BE2C (cell line): ENCODE results near the gene ATP8A2.
"Not testable (repeated sequence)": the region's sequence is repeated elsewhere in the genome, so short reads cannot be mapped to it uniquely, and the experiment has no call there.

Source experiments
- DNase-seq: peaks from one replicate; pipeline ENCODE4 v3.0.0-alpha.2; 2020
- H3K27me3 ChIP-seq: fragments of 250-450 bp; sonication (Bioruptor Pico); 2 replicates; pipeline ENCODE4 v1.5.1; 2020; ENCODE audit warnings: mild to moderate bottlenecking
- H3K36me3 ChIP-seq: fragments of 250-450 bp; sonication (Bioruptor Pico); 2 replicates; pipeline ENCODE4 v1.5.1; 2020; ENCODE audit warnings: mild to moderate bottlenecking
- H3K4me1 ChIP-seq: fragments of 250-450 bp; sonication (Bioruptor Pico); 2 replicates; pipeline ENCODE4 v1.5.1; 2020
- H3K4me3 ChIP-seq: 2 replicates; pipeline ENCODE4 v1.5.1; 2011; ENCODE audit warnings: low read depth, low read length
- H3K9me3 ChIP-seq: fragments of 250-450 bp; sonication (Bioruptor Pico); 2 replicates; pipeline ENCODE4 v1.5.1; 2020
- CTCF ChIP-seq: IDR thresholded peaks from 2 replicates; pipeline ENCODE4 v1.5.1; 2012; ENCODE audit warnings: mild to moderate bottlenecking, low read depth, low read length

ATP8A2 gene

GRCh38 chr13:25943081-25943480 is 571.3 kb downstream of the ATP8A2 start:
- no peaks in the 10 kb centered on the region for H3K9me3 ChIP-seq
- no peaks in the 10 kb centered on the region for H3K4me1 ChIP-seq
- no peak for DNase-seq
- no peak overlapping the region for H3K4me3 ChIP-seq
- no peak for TF ChIP-seq CTCF
- H3K27me3 ChIP-seq, result no peaks in the 10 kb centered on the region; the same call in 1 of the 2 replicates
- H3K36me3 ChIP-seq, result no peaks in the 10 kb centered on the region

- DNase-seq, result no peak
- Histone ChIP-seq H3K4me1 (no peaks in the 10 kb centered on the region), H3K9me3 (no peaks in the 10 kb centered on the region)
Observed at GRCh38 chr13:25943658-25944057, 571.9 kb downstream of the ATP8A2 start.

GRCh38 chr13:25945596-25945995 is 573.8 kb downstream of the ATP8A2 start:
- Histone ChIP-seq H3K4me1 (no peaks in the 10 kb centered on the region), H3K27me3 (no peaks in the 10 kb centered on the region), H3K4me3 (no peak overlapping the region), H3K36me3 (no peaks in the 10 kb centered on the region), H3K9me3 (no peaks in the 10 kb centered on the region)
- DNase-seq, result no peak
- no peak for TF ChIP-seq CTCF

More at GRCh38 chr13:25943658-25944057, 571.9 kb downstream of the ATP8A2 start:
- TF ChIP-seq CTCF, result no peak
- Histone ChIP-seq H3K36me3 (no peaks in the 10 kb centered on the region), H3K27me3 (no peaks in the 10 kb centered on the region), H3K4me3 (no peak overlapping the region)

- DNase-seq, result no peak
- no peaks in the 10 kb centered on the region for H3K27me3 ChIP-seq
- H3K9me3 ChIP-seq, result no peaks in the 10 kb centered on the region
- TF ChIP-seq CTCF, result no peak
- H3K4me3 ChIP-seq, result no peak overlapping the region
- H3K36me3 ChIP-seq, result no peaks in the 10 kb centered on the region
- H3K4me1 ChIP-seq, result no peaks in the 10 kb centered on the region
Observed at GRCh38 chr13:25946321-25946720, 574.5 kb downstream of the ATP8A2 start.

- TF ChIP-seq CTCF, result no peak
- no peaks in the 10 kb centered on the region for H3K9me3 ChIP-seq
- H3K4me3 ChIP-seq, result no peak overlapping the region
- H3K27me3 ChIP-seq, result peaks cover 4% of the 10 kb centered on the region; the same call in 1 of the 2 replicates
- DNase-seq, result no peak
- no peaks in the 10 kb centered on the region for H3K4me1 ChIP-seq
- H3K36me3 ChIP-seq, result no peaks in the 10 kb centered on the region
Observed at GRCh38 chr13:25948910-25949309, 577.1 kb downstream of the ATP8A2 start.

GRCh38 chr13:25951831-25952230 is 580.1 kb downstream of the ATP8A2 start:
- H3K9me3 ChIP-seq, result no peaks in the 10 kb centered on the region
- H3K27me3 ChIP-seq, result peaks cover 4% of the 10 kb centered on the region; the same call in 1 of the 2 replicates
- no peaks in the 10 kb centered on the region for H3K4me1 ChIP-seq
- H3K36me3 ChIP-seq, result no peaks in the 10 kb centered on the region
- DNase-seq, result no peak
- TF ChIP-seq CTCF, result no peak
- H3K4me3 ChIP-seq, result no peak overlapping the region

GRCh38 chr13:25954080-25954479 is 582.3 kb downstream of the ATP8A2 start:
- not testable (repeated sequence) for H3K9me3 ChIP-seq, H3K4me1 ChIP-seq, H3K27me3 ChIP-seq, H3K36me3 ChIP-seq, H3K4me3 ChIP-seq, DNase-seq

- not testable (repeated sequence) for DNase-seq, H3K4me1 ChIP-seq
Observed at GRCh38 chr13:25954943-25955342, 583.2 kb downstream of the ATP8A2 start.

More at GRCh38 chr13:25954943-25955342, 583.2 kb downstream of the ATP8A2 start:
- not testable (repeated sequence) for H3K27me3 ChIP-seq, H3K36me3 ChIP-seq, H3K9me3 ChIP-seq, H3K4me3 ChIP-seq
